ENCODE measurements around the gene INTS2.
"Not testable (repeated sequence)": the region's sequence is repeated elsewhere in the genome, so short reads cannot be mapped to it uniquely, and the experiment has no call there.

Gene INTS2

DNA sequence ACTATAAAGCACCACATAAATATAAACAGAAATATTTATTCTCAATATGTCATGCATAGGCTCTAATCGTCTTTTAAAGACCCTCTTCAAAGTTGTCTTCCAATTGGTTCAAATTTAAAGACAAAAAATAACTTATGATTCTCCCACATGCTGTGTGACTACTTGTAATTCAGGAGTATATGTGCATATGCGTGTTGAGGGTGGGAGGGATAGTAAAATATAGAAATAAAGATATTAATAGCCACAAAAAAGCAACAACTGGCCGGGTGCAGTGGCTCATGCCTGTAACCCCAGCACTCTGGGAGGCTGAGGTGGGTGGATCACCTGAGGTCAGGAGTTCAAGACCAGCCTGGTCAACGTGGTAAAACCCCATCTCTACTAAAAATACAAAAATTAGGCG is 33.5 kb downstream of the INTS2 start:
- not testable (repeated sequence) for DNase-seq (ENCODE audit: low read depth, low spot score)

DNA sequence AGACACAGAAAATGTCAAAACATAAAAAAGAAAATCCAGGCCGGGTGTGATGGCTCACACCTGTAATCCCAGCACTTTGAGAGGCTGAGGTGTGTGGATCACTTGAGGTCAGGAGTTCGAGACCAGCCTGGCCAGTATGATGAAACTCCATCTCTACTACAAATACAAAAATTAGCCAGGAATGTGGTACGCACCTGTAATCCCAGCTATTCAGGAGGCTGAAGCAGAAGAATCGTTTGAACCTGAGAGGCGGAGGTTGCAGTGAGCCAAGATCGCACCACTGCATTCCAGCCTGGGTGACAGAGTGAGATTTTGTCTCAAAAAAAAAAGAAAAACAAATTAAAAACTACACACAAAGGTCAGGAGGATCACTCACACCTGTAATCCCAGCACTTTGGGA is 40.0 kb downstream of the INTS2 start:
- not testable (repeated sequence) for DNase-seq (ENCODE audit: low read depth, low spot score)

DNA sequence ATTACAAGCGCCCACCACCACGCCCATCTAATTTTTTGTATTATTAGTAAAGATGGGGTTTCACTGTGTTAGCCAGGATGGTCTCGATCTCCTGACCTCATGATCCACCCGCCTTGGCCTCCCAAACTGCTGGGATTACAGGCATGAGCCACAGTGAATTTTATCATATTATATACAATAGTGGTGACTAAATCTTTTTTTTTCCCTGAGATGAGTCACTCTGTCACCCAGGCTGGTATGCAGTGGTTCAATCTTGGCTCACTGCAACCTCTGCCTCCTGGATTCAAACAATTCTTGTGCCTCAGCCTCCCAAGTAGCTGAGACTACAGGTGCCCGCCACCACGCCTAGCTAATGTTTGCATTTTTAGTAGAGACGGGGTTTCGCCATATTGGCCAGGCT is 41.9 kb downstream of the INTS2 start:
- DNase-seq (ENCODE audit: low read depth, low spot score), result not testable (repeated sequence)

DNA sequence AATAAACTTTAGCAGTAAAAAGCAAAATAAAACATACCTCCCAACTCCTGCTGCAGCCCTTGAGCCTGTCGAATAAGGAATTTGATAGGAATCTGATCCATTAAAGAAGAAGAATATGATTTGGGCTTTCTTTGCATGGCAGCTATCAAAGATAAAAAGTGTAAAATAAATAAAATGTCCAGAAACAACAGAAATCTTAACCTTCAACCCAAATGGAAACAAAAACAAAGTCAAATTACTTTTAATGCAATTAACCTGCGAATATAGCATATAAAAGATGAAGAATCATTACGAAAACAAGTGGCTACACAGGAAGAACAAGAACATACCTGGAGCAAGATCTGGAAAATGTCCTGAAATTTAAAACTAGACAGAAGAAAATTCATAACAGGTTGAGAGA is 42.9 kb downstream of the INTS2 start:
- DNase-seq (ENCODE audit: low read depth, low spot score), result no peak

DNA sequence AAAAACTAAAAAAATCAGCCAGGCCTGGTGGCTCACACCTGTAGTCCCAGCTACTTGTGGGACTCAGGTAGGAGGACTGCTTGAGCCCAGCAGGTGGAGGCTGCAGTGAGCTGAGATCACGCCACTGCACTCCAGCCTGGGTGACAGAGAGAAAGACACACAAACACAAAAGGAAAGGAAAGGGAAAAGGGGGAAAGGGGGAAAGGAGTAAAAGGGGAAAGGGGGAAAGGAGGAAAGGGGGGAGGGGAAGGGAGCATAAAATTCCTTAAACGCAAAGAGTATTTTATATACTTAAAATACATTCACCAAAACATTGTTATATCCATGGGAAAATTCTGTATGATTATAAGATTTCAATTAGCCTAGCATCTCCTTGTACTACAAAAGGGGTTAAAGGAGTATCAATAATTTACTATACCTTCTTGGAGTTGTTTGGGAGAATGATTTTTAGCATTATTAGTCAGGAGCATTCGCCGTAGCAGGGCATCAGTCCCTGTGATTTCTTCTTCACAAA is 47.1 kb downstream of the INTS2 start:
- DNase-seq (ENCODE audit: low read depth, low spot score), result no peak

DNA sequence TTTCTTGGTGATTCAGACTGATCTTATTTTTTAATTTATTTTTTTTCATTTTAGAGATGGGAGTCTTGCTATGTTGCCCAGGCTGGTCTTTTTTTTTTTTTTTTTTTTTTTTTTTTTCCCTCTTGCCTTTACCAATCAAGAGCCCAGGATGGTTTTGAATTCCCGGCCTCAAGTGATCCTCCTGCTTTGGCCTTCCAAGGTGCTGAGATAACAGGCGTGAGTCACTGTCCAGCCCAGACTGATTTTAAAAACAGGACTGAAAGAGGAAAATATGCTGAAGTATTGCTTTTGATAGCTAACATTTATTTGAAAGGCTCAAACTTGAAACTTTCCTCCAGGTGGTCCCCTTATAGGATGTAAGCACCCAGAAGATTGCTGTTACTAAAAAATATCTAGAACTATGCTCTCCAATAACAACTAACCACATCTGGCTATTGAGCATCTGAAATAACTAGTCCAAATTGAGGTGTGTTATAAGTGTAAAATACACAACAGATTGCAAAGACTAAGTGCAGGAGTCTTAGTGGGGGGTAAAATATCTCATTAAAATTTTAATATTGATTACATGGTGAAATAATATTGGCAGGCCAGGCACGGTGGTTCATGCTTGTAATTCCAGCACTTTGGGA is 48.7 kb downstream of the INTS2 start:
- DNase-seq (ENCODE audit: low read depth, low spot score), result no peak

DNA sequence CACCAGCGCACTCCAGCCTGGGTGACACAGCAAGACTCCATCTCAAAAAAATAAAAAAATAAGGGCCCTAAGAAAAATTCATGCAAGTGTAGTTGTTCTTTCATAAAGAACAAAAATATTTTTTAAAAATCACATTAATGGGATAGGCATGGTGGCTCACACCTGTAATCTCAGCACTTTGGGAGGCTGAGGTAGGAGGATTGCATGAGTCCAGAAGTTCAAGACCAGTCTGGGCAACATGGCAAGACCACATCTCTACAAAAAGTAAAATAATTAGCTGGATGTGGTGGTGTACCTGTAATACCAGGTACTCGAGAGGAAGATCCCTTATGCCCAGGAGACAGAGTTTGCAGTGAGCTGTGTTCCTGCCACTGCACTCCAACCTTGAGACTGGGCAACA is 49.3 kb downstream of the INTS2 start:
- DNase-seq (ENCODE audit: low read depth, low spot score), result no peak

DNA sequence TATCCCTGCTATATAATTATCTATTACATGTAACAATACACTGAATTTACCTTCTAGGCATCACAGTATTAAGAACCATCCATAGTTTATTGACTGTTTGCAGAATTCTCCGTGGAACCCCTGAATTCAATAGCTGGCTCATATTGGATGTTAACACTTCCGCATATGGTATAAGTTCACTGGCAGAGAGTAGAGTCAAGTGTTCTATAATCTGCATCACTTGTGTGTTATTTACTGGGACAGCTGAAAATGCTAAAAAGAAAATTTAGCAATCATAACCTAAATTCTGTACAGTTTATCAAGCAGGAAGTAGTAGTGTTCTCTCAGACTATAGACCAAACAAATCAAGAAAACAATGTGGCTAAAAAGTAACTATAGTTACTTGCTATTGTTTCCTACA is 49.9 kb downstream of the INTS2 start:
- no peak for DNase-seq (ENCODE audit: low read depth, low spot score)

DNA sequence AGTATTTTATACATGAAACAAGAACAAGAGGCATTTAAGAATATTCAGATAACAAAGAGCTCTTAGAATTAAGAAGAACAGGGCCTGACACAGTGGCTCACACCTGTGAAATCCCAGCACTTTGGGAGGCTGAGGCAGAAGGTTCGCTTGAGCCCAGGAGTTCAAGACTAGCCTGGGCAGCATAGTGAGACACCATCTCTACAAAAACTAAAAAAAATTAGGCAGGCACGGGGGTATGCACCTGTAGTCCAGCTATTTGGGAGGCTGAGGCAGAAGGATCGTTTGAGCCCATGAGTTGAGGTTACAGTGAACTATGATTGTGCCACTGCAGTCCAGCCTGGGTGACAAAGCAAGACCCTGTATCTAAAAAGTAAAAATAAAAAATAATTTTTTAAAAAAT is 52.0 kb downstream of the INTS2 start:
- DNase-seq (ENCODE audit: low read depth, low spot score), result no peak

DNA sequence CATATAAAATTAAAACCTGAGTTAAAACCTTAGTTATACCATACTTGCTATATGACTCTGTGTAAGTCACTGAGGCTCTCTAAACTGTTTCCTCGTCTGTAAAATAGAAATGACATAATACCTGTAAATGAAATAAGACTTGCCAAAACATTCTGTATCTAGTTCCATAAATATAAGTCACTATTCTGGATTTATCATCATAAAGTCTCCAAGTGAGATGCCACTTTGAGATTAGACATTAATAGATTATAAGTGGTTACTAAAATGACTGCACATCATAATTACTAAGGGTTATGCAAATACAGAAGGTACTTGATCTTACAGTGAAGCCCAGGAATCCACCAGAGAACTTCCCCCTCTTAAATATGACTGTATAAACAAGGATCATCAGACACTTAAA is 52.5 kb downstream of the INTS2 start:
- DNase-seq (ENCODE audit: low read depth, low spot score), result no peak

DNA sequence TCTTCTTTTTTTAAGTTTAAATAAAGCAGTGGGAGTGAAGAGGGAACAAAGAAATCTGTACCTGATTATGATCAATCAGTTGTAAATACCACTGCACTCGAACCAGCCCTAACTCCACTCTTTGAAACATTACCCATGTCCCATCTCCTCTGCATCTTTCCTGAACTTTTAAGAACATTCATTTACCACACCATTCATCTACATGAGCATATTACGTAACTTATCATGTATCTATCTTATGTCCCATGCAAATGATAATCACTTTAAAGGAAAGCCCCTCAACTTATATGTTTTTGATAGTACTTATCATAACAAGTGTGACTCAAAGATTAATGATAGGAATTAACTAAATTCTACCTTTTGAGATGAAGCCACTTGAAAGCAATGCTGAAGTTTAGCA is 53.7 kb downstream of the INTS2 start:
- DNase-seq (ENCODE audit: low read depth, low spot score), result no peak

DNA sequence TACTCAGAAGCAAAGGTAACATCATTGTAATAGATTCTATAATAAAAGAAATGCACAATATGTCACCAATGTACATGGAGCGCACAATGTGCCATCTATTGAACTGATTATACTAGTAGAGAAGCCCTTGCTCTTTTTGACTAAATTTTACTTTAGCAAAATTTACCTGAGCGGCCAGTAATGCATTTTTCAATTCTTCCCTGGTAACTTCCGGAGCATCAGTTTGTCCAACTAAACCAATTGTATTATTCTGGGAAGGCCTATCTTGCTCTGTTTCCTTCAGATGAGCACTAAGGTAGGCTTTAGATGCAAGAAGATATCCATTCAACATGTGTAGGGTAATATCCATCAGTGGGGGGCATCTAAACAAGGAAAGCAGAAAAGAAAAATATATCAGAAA is 55.7 kb downstream of the INTS2 start:
- no peak for DNase-seq (ENCODE audit: low read depth, low spot score)

DNA sequence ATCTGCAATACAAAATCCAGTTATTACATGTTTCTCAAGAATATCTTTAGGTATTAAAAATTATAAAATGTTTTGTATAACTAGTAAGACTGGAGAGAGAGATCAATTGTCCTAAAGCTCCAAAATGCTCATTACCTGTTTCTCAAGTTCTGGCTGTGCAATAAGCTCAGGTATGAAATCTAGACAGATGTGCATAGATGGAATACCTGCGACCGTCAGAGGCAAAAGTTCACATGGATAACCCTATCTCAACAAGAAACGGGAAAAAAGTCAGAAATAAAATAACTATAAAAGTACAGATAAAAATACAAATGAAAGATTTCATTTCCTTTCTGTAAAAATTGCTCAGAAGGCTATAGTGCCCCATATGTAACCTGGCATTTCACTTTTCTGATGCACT is 58.6 kb downstream of the INTS2 start:
- no peak for DNase-seq (ENCODE audit: low read depth, low spot score)

DNA sequence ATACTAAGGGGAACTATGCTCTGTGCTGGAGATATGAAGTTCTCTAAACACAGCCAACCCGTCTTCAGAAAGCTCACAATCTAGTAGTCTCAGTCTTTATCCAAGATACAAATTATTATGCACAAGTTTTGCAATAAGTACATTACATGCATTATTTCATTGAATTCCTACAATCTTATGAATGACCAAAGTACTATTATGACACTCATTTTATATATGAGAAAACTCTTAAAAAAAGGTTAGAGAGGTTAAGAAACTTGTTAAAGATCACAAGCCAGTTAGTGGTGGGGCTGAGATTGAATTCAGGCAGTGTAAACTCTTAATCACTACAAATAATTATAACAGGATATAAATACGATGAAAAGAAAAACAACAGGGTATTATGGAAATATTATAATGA is 59.7 kb downstream of the INTS2 start:
- no peak for DNase-seq (ENCODE audit: low read depth, low spot score)

DNA sequence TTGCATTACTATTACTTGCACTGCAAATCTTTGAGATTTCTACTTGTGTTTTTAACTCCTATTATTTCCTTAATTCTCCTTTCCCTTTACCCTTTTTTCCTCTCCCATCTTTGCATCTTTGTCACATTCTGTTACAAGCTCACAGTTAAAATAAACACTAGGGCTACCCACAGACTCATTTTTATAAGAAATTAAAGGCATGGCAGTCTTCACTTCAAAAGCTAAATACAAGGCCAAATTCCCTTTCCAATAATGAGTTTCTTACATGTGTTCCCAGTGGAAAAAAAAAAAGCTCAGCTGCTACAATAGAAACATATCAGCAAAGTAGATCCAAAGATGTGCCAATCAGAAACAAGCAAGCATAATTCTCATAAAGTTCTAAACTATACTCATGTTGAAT is 60.7 kb downstream of the INTS2 start:
- no peak for DNase-seq (ENCODE audit: low read depth, low spot score)

DNA sequence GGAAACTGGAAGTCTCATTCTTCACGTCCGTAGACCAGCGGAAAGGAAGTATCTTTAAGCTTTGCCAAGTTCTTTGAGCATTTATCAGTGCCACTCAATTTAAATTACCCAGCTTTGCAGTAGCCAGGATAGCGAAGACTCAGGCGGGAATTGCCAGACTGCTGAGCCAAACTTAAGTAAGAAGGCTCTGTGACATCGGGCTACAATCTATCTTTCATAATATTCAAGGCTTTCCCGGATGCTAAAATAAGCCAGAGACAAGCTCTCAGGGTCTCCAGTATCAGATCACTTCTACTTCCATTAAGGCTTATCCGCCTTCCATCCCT is 64.0 kb downstream of the INTS2 start:
- DNase-seq (ENCODE audit: low read depth, low spot score), result no peak

DNA sequence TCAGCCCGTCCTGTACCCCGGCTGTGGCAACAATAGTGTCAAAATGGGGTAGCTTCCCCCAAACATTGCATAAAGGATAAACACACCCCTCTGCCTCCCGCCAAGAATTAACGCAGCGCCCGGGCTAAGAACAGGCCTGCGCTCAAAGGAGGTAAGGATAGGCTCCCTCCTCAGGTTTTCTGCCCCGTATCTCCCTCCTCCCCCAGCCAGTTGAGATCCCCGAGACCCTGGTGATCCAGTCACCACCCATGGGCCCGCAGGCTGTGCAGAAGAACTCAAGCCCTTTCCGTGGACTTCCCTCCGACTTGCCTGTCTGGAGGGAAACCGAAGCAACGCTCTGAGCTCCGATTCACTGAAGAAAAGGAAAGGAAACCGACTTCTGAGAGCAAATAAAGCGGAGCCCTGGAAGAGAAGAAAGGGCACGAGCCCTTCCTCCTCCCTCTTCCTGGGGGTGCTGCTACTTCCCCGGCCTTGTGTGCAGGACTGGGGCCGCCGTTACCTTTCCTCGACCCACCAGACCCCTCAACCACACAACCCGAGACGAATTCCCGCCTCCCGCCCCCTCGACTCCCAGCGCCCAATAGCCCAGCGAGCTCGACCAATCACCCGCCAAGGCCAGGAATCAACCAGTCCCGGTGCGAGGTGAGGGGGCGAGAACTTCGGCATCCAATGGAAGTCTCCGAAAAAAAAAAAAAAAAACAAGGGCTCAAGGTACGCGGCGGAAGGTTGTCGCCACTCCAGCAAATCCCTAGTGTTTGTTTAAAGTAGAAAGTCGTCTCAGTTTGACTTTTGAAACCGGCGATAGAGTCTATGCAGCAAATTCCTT is 64.6 kb downstream of the INTS2 start, which contains the start of gene BRIP1:
BRIP1 (minus strand) TSS at position 554 of the 826 bp plus-strand sequence. CDS start 1,989 bp downstream, outside the sequence.
- DNase-seq (ENCODE audit: low read depth, low spot score), result peak; percentile 79

DNA sequence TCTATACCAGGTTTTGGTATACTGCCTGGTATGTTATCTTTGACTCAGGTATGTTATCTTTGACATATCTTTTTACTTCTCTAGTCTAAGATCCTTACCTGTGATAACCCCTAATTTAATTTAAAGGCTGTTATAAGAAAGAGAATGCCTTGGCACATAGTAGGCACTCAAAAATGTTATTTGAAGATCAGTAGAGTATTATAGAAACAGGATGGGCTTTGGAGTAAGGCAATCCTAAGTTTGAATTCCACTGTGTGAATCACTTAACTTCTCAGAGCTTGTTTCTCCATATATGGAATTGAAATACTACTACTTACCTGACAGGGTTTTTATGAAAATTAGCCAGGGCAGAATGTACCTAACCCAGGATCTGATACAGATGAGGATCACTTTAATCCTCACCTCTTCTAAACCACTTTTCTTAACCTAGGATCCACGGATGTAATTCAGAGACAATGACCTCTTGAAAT is 65.6 kb downstream of the INTS2 start:
- DNase-seq (ENCODE audit: low read depth, low spot score), result no peak

DNA sequence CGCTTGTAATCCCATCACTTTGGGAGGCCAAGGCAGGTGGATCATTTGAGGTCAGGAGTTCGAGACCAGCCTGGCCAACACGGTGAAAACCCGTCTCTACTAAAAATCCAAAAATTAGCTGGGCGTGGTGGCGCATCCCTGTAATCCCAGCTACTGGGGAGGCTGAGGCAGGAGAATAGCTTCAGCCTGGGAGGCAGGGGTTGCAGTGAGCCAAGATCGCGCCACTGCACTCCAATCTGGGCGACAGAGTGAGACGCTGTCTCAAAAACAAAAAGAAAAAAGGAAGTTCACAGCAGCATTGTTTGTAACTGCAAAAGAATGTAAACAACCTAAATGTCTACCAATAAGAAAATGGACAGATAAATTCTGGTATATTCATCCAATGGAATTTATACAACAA is 67.4 kb downstream of the INTS2 start:
- DNase-seq (ENCODE audit: low read depth, low spot score), result not testable (repeated sequence)

DNA sequence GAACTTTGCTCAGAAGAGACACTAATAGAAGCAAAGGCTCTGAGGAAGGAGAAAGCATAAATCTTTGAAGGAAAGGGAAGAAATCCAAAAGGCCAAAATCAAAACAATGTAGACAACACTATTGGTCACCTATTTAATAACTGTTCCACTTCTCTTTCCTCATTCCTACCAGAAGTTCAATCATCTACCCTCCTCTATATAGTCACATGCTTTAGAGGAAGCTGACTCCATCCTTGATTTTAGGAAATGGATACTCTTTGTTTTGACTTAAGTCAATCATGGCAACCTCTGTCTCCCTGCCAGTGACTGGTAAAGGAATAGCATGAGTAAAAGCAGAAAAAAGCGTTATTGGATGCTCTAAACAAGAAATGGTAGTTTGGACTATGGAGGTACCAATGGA is 71.7 kb downstream of the INTS2 start:
- DNase-seq (ENCODE audit: low read depth, low spot score), result no peak

DNA sequence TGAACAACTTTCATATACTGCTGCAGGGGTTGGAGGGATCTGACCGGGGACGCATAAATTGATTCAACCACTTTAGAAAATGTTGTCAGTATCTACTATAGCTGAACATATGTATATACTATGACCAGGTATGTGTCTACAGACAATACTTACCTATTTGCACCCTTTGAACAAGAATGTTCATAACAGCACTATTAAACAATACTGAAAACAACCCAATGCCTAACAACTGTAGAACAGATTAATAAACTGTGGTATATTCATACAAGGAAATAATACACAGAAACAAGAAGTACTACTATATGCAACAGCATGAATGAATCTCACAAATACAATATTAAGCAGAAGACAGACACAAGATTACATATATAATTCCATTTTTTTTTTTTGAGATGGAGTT is 74.9 kb downstream of the INTS2 start:
- DNase-seq (ENCODE audit: low read depth, low spot score), result no peak

DNA sequence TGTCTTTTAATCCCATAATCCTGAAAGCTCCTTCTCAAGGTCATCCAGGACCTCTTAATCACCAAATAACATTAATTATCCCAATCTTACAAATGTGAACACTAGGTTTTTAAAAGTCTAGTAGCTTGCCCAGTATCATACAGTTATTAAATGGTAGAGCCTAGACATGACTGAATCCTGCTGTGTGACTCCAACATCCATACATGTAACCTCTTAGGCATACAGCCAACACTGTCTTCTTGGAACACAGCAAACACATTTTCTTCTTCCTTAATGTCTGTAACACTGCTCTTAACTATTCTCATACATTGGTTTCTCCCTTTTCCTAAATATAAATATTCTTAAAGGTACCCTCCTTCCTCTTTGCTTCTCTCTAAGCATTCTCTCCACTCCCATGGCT is 78.1 kb downstream of the INTS2 start:
- no peak for DNase-seq (ENCODE audit: low read depth, low spot score)

DNA sequence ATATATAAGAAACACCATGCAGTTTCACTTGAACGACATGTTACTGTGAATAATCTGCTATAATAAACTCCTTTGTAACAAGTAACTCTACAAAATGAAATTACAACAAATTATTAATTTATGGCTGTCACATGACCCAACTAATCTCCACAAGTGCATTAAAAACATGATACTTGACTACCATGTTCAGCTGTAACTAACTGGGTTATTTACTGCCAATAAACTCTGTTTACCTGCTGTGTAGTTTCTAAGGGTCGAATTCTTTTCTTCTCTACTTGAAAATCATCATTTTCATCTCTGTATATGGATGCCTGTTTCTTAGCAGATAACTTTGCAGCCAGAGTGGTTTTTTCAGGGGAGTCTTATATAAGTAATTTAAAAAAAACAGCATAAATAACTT is 78.9 kb downstream of the INTS2 start:
- no peak for DNase-seq (ENCODE audit: low read depth, low spot score)
